Skeletal muscle satellite cell (primary cell): ENCODE data around the gene NR1H3. TPM values are rescaled to one million over a fixed set of nuclear protein-coding genes. Genes with fewer than 3 reads are reported as not detected.
A peak's percentile ranks its signal among the peaks of the same experiment; 100 is the strongest.
"Not testable (repeated sequence)": the region's sequence is repeated elsewhere in the genome, so short reads cannot be mapped to it uniquely, and the experiment has no call there.

ENCODE experiments used
- H3K27me3 ChIP-seq: 2 replicates; pipeline ENCODE4 v1.7.0; 2013; ENCODE audit warnings: low read length; ENCODE audit not compliant: control insufficient read depth, insufficient read depth
- H3K36me3 ChIP-seq: 2 replicates; pipeline ENCODE4 v1.7.0; 2013; ENCODE audit warnings: mild to moderate bottlenecking, control low read depth, low read length; ENCODE audit not compliant: insufficient read depth
- H3K4me1 ChIP-seq: 2 replicates; pipeline ENCODE4 v1.7.0; 2013; ENCODE audit warnings: low read length; ENCODE audit not compliant: control insufficient read depth, insufficient read depth
- H3K4me2 ChIP-seq: 2 replicates; pipeline ENCODE4 v1.7.0; 2013; ENCODE audit warnings: mild to moderate bottlenecking, low read length
- H3K4me3 ChIP-seq: 2 replicates; pipeline ENCODE4 v1.7.0; 2013; ENCODE audit warnings: low read length
- H3K9ac ChIP-seq: 2 replicates; pipeline ENCODE4 v1.7.0; 2013; ENCODE audit warnings: mild to moderate bottlenecking, low read depth, low read length, moderate library complexity
- H3K9me3 ChIP-seq: replicated peaks from 2 replicates; pipeline ENCODE4 v1.7.0; 2013; ENCODE audit warnings: mild to moderate bottlenecking, control low read depth, low read length
- total RNA-seq: library from RNA; depleted of rRNA; stranded (reverse); fragments of >200 nt; gene quantifications from 2 replicates; pipeline ENCODE4 v1.2.3, GENCODE V29; 2012; rRNA removed

The NR1H3 gene
- 22.3 and 58.6 TPM in 2 replicates for total RNA-seq

DNA sequence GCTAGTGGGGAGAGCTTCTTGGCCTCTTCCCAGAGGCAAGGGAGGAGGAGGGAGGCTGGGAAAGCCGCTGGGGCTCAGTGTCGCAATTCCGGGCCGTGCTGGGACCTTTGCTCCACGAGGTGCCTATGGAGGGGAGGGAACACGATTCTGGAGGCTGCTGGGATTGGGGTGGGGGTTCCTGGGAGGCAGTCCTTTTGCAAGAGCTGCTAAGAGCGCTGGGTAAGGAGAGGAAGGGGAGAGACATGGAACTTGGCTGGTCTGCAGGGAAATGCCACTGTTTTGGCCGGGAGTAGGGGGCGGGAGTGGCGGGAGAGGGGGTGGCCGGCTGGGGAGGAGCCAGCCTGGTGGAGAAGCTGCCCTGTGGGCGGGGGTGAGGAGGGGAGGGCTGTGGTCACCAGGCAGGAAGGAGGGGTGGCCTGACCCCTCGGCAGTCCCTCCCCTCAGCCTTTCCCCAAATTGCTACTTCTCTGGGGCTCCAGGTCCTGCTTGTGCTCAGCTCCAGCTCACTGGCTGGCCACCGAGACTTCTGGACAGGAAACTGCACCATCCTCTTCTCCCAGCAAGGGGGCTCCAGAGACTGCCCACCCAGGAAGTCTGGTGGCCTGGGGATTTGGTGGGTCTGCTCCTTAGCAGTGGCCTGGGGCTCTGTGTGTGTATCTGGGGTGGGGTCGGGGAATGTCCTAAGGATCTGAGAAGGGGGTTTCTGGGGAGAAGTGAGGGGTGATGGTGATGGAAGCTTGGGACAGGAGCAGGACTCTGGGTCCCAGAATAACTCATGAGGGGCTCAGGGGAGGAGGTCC is at the start of gene NR1H3:
Gene NR1H3, plus strand, starts transcription at position 480 of the 800 bp plus-strand sequence. CDS start 1,221 bp downstream, outside the sequence.
- peak within 1 kb of the TSS; percentile 65 for H3K4me2 ChIP-seq
- no peaks in the 10 kb centered on the region for H3K36me3 ChIP-seq
- peaks cover 34% of the 10 kb centered on the region for H3K4me1 ChIP-seq
- H3K9ac ChIP-seq: peak within 1 kb of the TSS; percentile 52
- peak within 1 kb of the TSS; percentile 54 for H3K4me3 ChIP-seq
- H3K27me3 ChIP-seq: no peaks in the 10 kb centered on the region
- no peaks in the 10 kb centered on the region for H3K9me3 ChIP-seq

DNA sequence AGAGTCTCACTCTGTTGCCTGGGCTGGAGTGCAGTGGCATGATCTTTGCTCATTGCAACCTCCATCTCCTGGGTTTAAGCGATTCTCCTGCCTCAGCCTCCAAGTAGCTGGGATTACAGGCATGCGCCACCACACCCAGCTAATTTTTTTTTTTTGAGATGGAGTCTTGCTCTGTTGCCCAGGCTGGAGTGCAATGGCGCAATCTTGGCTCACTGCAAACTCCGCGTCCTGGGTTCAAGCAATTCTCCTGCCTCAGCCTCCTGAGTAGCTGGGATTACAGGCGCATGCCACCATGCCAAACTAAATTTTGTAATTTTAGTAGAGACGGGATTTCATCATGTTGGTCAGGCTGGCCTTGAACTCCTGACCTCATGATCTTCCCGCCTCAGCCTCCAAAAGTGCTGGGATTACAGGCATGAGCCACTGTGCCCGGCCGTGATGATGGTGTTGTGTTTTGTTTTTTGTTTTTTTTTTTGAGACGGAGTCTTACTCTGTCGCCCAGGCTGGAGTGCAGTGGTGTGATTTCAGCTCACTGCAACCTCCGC is 49.7 kb upstream of the NR1H3 start:
- not testable (repeated sequence) for H3K4me3 ChIP-seq, H3K9ac ChIP-seq, H3K4me2 ChIP-seq, H3K9me3 ChIP-seq, H3K36me3 ChIP-seq, H3K27me3 ChIP-seq, H3K4me1 ChIP-seq

DNA sequence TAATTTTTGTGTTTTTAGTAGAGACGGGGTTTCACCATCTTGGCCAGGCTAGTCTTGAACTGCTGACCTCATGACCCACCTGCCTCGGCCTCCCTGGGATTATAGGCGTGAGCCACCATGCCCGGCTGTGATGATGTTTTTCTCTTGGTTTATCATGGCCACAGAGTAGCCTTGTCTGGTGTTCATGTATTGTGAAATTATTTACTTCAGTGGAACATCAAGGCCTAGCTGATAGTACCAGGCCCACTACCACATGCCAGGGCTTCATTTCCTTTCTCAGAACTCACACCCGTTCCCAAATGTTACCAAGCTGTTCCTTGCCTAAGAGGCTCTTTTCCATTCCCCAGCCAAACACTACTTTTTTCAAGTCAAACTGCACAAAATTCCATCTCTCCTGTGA is 49.2 kb upstream of the NR1H3 start:
- Histone ChIP-seq H3K9ac (no peak overlapping the region), H3K36me3 (no peaks in the 10 kb centered on the region), H3K9me3 (no peaks in the 10 kb centered on the region), H3K4me1 (peaks cover 8% of the 10 kb centered on the region), H3K27me3 (no peaks in the 10 kb centered on the region), H3K4me3 (no peak overlapping the region), H3K4me2 (no peak overlapping the region)

DNA sequence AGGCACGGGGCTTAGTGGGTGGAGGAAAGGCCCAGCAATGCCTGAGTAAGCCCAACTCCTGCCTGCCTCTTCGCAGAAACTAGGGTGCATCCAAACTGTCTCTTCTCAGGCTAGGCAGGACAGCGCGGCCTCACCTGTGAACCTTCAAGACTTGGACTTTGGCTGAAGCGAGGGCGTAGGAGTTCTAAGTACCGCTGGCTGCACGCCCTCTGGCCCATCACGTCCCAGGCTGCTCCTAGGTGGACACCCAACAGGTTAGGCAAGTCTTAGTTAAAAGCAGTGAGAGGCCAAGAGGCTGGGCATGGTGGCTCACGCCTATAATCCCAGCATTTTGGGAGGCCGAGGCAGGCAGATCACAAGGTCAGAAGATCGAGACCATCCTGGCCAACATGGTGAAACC is 44.9 kb upstream of the NR1H3 start:
- H3K27me3 ChIP-seq: no peaks in the 10 kb centered on the region
- no peak overlapping the region for H3K4me2 ChIP-seq
- peaks cover 2% of the 10 kb centered on the region for H3K36me3 ChIP-seq
- H3K9me3 ChIP-seq: no peaks in the 10 kb centered on the region
- no peak overlapping the region for H3K4me3 ChIP-seq
- H3K9ac ChIP-seq: no peak overlapping the region
- H3K4me1 ChIP-seq: peaks cover 25% of the 10 kb centered on the region

DNA sequence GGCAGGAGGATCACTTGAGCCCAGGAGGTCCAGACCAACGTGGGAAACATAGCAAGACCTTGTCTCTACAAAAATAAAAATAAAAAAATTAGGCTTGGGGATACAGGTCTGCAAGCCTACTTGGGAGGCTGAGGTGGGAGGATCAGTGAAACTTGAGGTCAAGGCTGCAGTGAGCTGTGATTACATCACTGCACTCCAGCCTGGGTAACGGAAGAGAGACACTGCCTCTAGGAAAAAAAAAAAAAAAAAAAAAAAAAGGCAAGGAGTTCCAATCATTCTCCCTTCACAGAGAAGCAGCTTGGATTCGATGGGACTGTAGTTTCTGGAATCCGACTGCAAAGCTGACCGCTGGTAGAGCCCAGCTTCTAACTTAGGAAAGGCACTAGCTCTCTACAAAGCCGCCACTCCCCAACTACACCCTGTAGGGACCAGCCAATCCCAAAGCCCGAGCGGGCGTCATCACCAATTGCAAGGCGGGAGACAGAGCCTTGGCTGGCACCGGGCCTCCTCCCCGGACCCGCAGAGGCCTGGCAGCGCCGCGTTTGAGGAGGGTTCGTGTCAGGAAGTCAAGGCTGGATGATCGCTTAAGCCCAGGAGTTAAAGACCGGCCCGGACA is 43.7 kb upstream of the NR1H3 start:
- H3K9me3 ChIP-seq: no peaks in the 10 kb centered on the region
- H3K4me1 ChIP-seq: peaks cover 30% of the 10 kb centered on the region
- peak overlapping the region; percentile 71 for H3K4me3 ChIP-seq
- H3K27me3 ChIP-seq: no peaks in the 10 kb centered on the region
- H3K4me2 ChIP-seq: peak overlapping the region; percentile 84
- H3K9ac ChIP-seq: peak overlapping the region; percentile 87
- peaks cover 6% of the 10 kb centered on the region for H3K36me3 ChIP-seq

DNA sequence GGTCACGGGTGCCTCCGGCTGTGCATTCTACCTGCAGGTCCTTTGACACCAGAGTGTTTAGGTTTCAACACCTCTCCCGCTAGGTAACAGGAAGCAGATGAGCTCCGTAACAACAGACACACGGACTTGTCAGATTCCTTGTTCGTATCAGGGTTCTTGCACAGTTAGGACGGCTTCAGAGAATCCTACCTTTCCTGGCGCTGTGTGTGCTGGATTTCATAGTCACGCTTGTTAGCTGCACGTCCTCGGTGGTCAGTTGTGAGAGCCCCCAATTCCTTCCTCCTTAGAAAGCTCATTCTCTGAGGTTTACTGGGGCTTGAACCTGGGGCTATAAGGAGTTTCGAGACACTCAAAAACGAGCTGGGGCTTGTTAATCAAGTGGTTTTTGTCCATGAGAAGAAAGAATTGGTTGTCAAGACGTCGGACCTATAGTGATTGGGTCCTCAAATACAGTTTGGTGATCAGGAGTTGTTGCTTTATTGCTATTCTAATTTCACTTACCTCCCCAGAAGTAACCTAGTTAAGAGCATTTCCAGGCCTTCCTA is 42.4 kb upstream of the NR1H3 start:
- Histone ChIP-seq H3K9ac (peak overlapping the region; percentile 87), H3K27me3 (no peaks in the 10 kb centered on the region), H3K4me2 (peak overlapping the region; percentile 95), H3K36me3 (peaks cover 9% of the 10 kb centered on the region), H3K4me1 (peaks cover 37% of the 10 kb centered on the region), H3K9me3 (no peaks in the 10 kb centered on the region), H3K4me3 (peak overlapping the region; percentile 77)

DNA sequence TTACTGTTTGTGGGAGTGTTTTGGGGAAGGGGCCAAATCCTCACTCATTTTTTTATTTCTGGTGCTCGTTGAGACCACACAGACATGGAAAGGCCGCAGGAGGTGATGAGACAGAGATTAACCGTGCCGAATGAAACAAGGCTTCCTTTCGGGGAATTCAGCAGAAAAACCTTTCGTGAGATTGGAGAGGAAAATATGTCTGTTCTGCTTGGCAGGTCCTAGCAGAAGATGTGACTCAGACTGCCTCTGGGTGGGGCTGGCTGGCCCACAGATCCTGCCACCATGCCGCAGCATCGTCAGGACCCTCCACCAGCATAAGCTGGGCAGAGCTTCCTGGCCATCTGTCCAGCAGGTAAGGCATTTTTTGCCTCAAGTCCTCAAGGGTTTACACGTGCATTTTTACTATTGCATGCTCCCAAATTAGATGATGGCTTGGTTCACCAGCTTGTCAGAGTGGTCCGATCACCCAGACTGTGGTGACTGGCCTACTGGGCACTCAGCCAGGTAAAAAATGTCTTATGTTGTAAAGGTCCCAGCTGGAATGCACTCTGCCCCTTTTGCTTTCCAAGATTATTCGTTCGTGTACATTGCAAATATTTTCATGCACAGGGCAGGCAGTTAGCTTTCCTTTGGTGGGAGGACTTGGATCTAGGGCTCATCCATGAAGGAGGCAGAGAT is 41.5 kb upstream of the NR1H3 start:
- Histone ChIP-seq H3K9me3 (no peaks in the 10 kb centered on the region), H3K4me2 (peak overlapping the region; percentile 95), H3K4me1 (peaks cover 42% of the 10 kb centered on the region), H3K27me3 (no peaks in the 10 kb centered on the region), H3K9ac (peak overlapping the region; percentile 87), H3K36me3 (peaks cover 9% of the 10 kb centered on the region), H3K4me3 (peak overlapping the region; percentile 77)

DNA sequence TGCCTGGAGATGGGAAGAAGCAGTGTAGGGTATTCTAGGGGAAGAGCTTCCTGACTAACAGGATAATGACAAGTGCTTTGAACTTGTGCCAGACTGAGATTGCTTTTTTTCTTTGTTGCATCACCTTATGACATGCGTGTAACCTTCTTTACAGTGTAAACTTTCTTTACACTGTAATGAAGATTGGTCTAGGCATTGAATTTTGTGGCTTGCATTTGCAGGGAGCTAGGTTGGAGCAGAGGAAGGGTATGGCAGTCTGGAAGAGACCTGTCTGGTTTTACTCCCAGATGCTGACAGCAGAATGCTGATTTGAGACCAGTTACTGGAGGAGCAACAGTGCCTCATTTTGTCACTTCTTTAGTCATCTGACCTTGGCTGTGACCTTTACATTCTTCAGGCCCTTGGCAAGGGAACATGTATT is 37.4 kb upstream of the NR1H3 start:
- peak overlapping the region; percentile 37 for H3K4me2 ChIP-seq
- H3K27me3 ChIP-seq: no peaks in the 10 kb centered on the region
- H3K36me3 ChIP-seq: peaks cover 16% of the 10 kb centered on the region
- H3K4me1 ChIP-seq: peaks cover 32% of the 10 kb centered on the region
- H3K9me3 ChIP-seq: no peaks in the 10 kb centered on the region
- H3K9ac ChIP-seq: no peak overlapping the region
- no peak overlapping the region for H3K4me3 ChIP-seq

DNA sequence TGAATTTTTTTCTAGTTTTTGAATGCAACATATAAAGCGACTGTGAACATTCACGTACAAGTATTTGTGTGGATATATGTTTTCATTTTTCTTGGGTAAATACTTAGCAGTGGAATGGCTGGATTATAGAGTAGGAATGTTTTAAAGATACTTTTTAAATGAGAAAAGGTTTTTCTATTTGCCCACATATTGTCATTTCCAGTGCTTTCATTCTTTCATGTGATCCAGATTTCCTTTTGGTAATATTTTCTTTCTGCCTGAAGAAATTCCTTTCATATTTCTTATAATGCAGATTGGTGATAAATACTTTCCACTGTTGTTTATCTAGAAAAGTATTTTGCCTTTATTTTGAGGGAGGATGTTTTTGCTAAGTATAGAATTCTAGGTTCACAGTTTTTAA is 35.1 kb upstream of the NR1H3 start:
- H3K4me2 ChIP-seq: no peak overlapping the region
- H3K36me3 ChIP-seq: peaks cover 32% of the 10 kb centered on the region
- H3K9me3 ChIP-seq: no peaks in the 10 kb centered on the region

DNA sequence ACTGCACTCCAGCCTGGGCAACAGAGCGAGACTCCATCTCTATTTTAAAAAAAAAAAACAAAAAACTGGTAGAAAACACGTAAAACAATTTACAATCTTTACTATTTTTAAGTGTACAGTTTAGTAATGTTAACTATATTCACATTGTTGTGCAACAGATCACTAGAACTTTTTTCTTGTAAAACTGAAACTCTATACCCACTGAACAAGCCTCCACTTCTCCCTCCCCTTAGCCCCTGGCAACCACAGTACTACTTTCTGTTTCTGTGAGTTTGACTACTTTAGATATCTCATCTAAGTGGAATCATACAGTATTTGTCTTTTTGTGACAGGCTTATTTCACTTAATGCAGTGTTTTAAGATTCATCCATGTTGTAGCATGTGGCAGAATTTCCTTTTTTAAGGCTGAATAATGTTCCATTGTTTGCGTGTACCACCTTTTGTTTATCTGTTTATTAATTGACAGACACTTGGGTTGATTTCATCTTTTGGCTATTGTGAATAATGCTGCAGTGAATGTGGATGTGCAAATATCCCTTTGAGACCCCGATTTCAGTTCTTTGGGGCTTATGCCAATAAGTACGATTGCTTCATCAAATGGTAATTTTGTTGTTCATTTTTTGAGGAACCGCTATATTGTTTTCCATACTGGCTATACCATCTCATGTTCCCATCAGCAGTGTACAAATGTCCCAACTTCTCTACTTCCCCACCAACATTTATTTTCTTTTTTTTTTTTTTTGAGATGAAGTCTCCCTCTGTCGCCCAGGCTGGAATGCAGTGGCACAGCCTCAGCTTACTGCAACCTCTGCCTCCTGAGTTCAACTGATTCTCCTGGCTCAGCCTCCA is 32.0 kb upstream of the NR1H3 start:
- peaks cover 34% of the 10 kb centered on the region for H3K36me3 ChIP-seq
- no peaks in the 10 kb centered on the region for H3K9me3 ChIP-seq
- H3K4me3 ChIP-seq: no peak overlapping the region
- no peak overlapping the region for H3K9ac ChIP-seq
- H3K4me1 ChIP-seq: peaks cover 2% of the 10 kb centered on the region
- no peak overlapping the region for H3K4me2 ChIP-seq
- no peaks in the 10 kb centered on the region for H3K27me3 ChIP-seq

More for the DNA sequence above, 35.1 kb upstream of the NR1H3 start:
- no peak overlapping the region for H3K4me3 ChIP-seq
- peaks cover 18% of the 10 kb centered on the region for H3K4me1 ChIP-seq
- no peak overlapping the region for H3K9ac ChIP-seq
- H3K27me3 ChIP-seq: no peaks in the 10 kb centered on the region
